HepG2 (cell line): Measurements from ENCODE around the gene DNAJC2. TPM values are rescaled to one million over a fixed set of nuclear protein-coding genes. Genes with fewer than 3 reads are reported as not detected.

Source experiments
- ARNT ChIP-seq: fragments of 450-650 bp; IDR thresholded peaks from 2 replicates; pipeline ENCODE4 v1.6.1; 2017
- CTCF ChIP-seq: sonication (generic); formaldehyde crosslinking; IDR thresholded peaks from 2 replicates; pipeline ENCODE4 v1.5.0; 2020; ENCODE audit warnings: mild to moderate bottlenecking, missing genetic modification reagents, moderate library complexity
- FOXK2 ChIP-seq: fragments of 450-650 bp; IDR thresholded peaks from 2 replicates; pipeline ENCODE4 v1.6.1; 2016
- GZF1 ChIP-seq: sonication (generic); formaldehyde crosslinking; IDR thresholded peaks from 2 replicates; pipeline ENCODE4 v1.5.1; 2020; ENCODE audit warnings: mild to moderate bottlenecking, missing genetic modification reagents
- HNF4A ChIP-seq: sonication (generic); formaldehyde crosslinking; IDR thresholded peaks from 2 replicates; pipeline ENCODE4 v1.4.0; 2020; ENCODE audit warnings: missing genetic modification reagents
- MED1 ChIP-seq: sonication (generic); formaldehyde crosslinking; IDR thresholded peaks from 2 replicates; pipeline ENCODE4 v1.4.0; 2020; ENCODE audit warnings: missing genetic modification reagents
- MIER2 ChIP-seq: IDR thresholded peaks from 2 replicates; pipeline ENCODE4 v1.6.1; 2016; ENCODE audit warnings: missing biosample characterization, missing genetic modification reagents
- MIER3 ChIP-seq: IDR thresholded peaks from 2 replicates; pipeline ENCODE4 v1.6.1; 2016; ENCODE audit warnings: missing compliant biosample characterization, borderline replicate concordance
- RNF2 ChIP-seq: fragments of 450-650 bp; conservative IDR thresholded peaks from 2 replicates; pipeline ENCODE4 v1.6.1; 2016; ENCODE audit warnings: low read depth
- SKIL ChIP-seq: sonication (generic); formaldehyde crosslinking; IDR thresholded peaks from 2 replicates; pipeline ENCODE4 v1.8.0; 2022; ENCODE audit warnings: missing genetic modification reagents, mild to moderate bottlenecking, moderate library complexity, borderline replicate concordance
- TARDBP ChIP-seq: sonication (generic); formaldehyde crosslinking; IDR thresholded peaks from 2 replicates; pipeline ENCODE4 v1.8.0; 2022; ENCODE audit warnings: mild to moderate bottlenecking, missing genetic modification reagents
- TCF7L2 ChIP-seq: IDR thresholded peaks from 2 replicates; pipeline ENCODE4 v1.6.1; 2011; ENCODE audit warnings: mild to moderate bottlenecking, low read depth, low read length, moderate library complexity
- TERF1 ChIP-seq: sonication (generic); formaldehyde crosslinking; IDR thresholded peaks from 2 replicates; pipeline ENCODE4 v1.8.0; 2022; ENCODE audit warnings: mild to moderate bottlenecking, missing genetic modification reagents, moderate library complexity
- ZHX1 ChIP-seq: sonication (generic); formaldehyde crosslinking; IDR thresholded peaks from 2 replicates; pipeline ENCODE4 v1.8.1; 2022; ENCODE audit warnings: low read depth, mild to moderate bottlenecking, missing genetic modification reagents
- ZNF563 ChIP-seq: sonication (generic); formaldehyde crosslinking; IDR thresholded peaks from 2 replicates; pipeline ENCODE4 v1.8.0; 2022; ENCODE audit warnings: mild to moderate bottlenecking, moderate library complexity, missing genetic modification reagents
- polyA plus RNA-seq, 8 experiments: library from polyadenylated mRNA; depleted of rRNA in 3 of 8; stranded (reverse) in 7 of 8; unstranded in 1 of 8; fragments of >200 nt; fragmentation: Illumina TruSeq in 4 of 8; extraction: Trizol in 4 of 8; gene quantifications; 2 replicates each; pipeline versions ENCODE4 v1.2.1 to v1.2.3, GENCODE V29; 2011 to 2016; ENCODE audit warnings: low read depth in 4 of 8, missing spikeins in 1 of 8, mixed read lengths in 1 of 8; ENCODE audit not compliant: insufficient read depth in 1 of 8
- total RNA-seq, 5 experiments: library from RNA; depleted of rRNA; stranded (reverse); fragments of >200 nt; fragmentation: Illumina TruSeq; extraction: Trizol; gene quantifications; 2 replicates each; pipeline ENCODE4 v1.2.3, GENCODE V29; 2016; ENCODE audit warnings: low read depth in 1 of 5
- TF ChIP-seq, protein P1 (sequence below): sonication (generic); formaldehyde crosslinking; IDR thresholded peaks from 2 replicates; pipeline ENCODE4 v1.5.1; 2020; ENCODE audit warnings: mild to moderate bottlenecking, missing genetic modification reagents, borderline replicate concordance

The DNAJC2 gene
- total and polyA plus RNA-seq, 2 of the 13 experiments (the other 11 are each of a cell fraction or from before 2014, with no cell fraction given), result 19.6 to 42.0 TPM

GRCh38 chr7:103388469-103389140 lies 44.0 kb upstream of the DNAJC2 start (continued):
- TF ChIP-seq ZHX1, result no peak
- peak; percentile 39 for TF ChIP-seq CTCF (CRISPR knock-in tag)
- TF ChIP-seq ZNF563 (CRISPR knock-in tag), result no peak
- no peak for TF ChIP-seq MIER2 (CRISPR knock-in tag)
- TF ChIP-seq RNF2, result no peak
- TF ChIP-seq TARDBP (CRISPR knock-in tag), result peak; percentile 80; the same call in 1 of the 2 replicates
- TF ChIP-seq GZF1 (CRISPR knock-in tag), result no peak
- peak; percentile 93 for TF ChIP-seq HNF4A
- TF ChIP-seq MIER3 (CRISPR knock-in tag), result peak; percentile 65; the same call in 1 of the 2 replicates
- TF ChIP-seq TCF7L2, result 0 out of 2 replicates have a peak, but pooled peaks have one; percentile 36
- TF ChIP-seq, protein P1, sequence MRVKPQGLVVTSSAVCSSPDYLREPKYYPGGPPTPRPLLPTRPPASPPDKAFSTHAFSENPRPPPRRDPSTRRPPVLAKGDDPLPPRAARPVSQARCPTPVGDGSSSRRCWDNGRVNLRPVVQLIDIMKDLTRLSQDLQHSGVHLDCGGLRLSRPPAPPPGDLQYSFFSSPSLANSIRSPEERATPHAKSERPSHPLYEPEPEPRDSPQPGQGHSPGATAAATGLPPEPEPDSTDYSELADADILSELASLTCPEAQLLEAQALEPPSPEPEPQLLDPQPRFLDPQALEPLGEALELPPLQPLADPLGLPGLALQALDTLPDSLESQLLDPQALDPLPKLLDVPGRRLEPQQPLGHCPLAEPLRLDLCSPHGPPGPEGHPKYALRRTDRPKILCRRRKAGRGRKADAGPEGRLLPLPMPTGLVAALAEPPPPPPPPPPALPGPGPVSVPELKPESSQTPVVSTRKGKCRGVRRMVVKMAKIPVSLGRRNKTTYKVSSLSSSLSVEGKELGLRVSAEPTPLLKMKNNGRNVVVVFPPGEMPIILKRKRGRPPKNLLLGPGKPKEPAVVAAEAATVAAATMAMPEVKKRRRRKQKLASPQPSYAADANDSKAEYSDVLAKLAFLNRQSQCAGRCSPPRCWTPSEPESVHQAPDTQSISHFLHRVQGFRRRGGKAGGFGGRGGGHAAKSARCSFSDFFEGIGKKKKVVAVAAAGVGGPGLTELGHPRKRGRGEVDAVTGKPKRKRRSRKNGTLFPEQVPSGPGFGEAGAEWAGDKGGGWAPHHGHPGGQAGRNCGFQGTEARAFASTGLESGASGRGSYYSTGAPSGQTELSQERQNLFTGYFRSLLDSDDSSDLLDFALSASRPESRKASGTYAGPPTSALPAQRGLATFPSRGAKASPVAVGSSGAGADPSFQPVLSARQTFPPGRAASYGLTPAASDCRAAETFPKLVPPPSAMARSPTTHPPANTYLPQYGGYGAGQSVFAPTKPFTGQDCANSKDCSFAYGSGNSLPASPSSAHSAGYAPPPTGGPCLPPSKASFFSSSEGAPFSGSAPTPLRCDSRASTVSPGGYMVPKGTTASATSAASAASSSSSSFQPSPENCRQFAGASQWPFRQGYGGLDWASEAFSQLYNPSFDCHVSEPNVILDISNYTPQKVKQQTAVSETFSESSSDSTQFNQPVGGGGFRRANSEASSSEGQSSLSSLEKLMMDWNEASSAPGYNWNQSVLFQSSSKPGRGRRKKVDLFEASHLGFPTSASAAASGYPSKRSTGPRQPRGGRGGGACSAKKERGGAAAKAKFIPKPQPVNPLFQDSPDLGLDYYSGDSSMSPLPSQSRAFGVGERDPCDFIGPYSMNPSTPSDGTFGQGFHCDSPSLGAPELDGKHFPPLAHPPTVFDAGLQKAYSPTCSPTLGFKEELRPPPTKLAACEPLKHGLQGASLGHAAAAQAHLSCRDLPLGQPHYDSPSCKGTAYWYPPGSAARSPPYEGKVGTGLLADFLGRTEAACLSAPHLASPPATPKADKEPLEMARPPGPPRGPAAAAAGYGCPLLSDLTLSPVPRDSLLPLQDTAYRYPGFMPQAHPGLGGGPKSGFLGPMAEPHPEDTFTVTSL, result peak; percentile 76; the same call in 1 of the 2 replicates
- peak; percentile 63; the same call in 1 of the 2 replicates for TF ChIP-seq MED1 (CRISPR knock-in tag)
- peak; percentile 97 for TF ChIP-seq ARNT
- 0 out of 2 replicates have a peak, but pooled peaks have one; percentile 6 for TF ChIP-seq FOXK2
- peak; percentile 27; the same call in 1 of the 2 replicates for TF ChIP-seq SKIL (CRISPR knock-in tag)
- no peak for TF ChIP-seq TERF1 (CRISPR knock-in tag)
